ENCODE results near the gene TNFSF8.

- TF ChIP-seq CREB5 (CRISPR knock-in tag; IDR thresholded peaks at IDR 0.05; ENCODE audit: low read depth), result no peak
- TF ChIP-seq ISL1 (CRISPR knock-in tag; IDR thresholded peaks at IDR 0.05), result no peak
- no peak for TF ChIP-seq ZNF70 (CRISPR knock-in tag; IDR thresholded peaks at IDR 0.05)
- TF ChIP-seq PATZ1 (CRISPR knock-in tag; IDR thresholded peaks at IDR 0.05; ENCODE audit: borderline replicate concordance), result no peak
- no peak for TF ChIP-seq SNAI2 (CRISPR knock-in tag; IDR thresholded peaks at IDR 0.05)
- no peak for TF ChIP-seq ZFP30 (CRISPR knock-in tag; IDR thresholded peaks at IDR 0.05)
- TF ChIP-seq ZFP3 (CRISPR knock-in tag; IDR thresholded peaks at IDR 0.05), result no peak
- TF ChIP-seq BACH2 (CRISPR knock-in tag; IDR thresholded peaks at IDR 0.05; ENCODE audit: borderline replicate concordance), result no peak
- no peak for TF ChIP-seq TCF4 (CRISPR knock-in tag; IDR thresholded peaks at IDR 0.05; ENCODE audit: borderline replicate concordance)
- TF ChIP-seq TOX (CRISPR knock-in tag; IDR thresholded peaks at IDR 0.05; ENCODE audit: borderline replicate concordance), result no peak
- TF ChIP-seq ESRRG (CRISPR knock-in tag; IDR thresholded peaks at IDR 0.05), result no peak
- no peak for TF ChIP-seq RARB (CRISPR knock-in tag; IDR thresholded peaks at IDR 0.05)
- TF ChIP-seq GLIS3 (CRISPR knock-in tag; IDR thresholded peaks at IDR 0.05), result no peak
- TF ChIP-seq ZNF565 (CRISPR knock-in tag; conservative IDR thresholded peaks at IDR 0.05; ENCODE audit: low read depth), result no peak
These were observed 16.7 kb downstream of the TNFSF8 start for GRCh38 chr9:114913656-114914055.
